Endodermal cell (in vitro differentiated cells): ENCODE results near the gene UROC1. TPM values are rescaled to one million over a fixed set of nuclear protein-coding genes. Genes with fewer than 3 reads are reported as not detected.

Experiments used
- DNase-seq: peaks from one replicate; pipeline ENCODE4 v3.0.0-alpha.2; 2017
- H3K27ac ChIP-seq: 2 replicates; pipeline ENCODE4 v1.5.1; 2013; ENCODE audit warnings: mild to moderate bottlenecking, low read depth, low read length, moderate library complexity
- H3K27me3 ChIP-seq: 2 replicates; pipeline ENCODE4 v1.6.1; 2013; ENCODE audit warnings: mild to moderate bottlenecking, low read length, moderate library complexity; ENCODE audit not compliant: insufficient read depth, control insufficient read depth, poor library complexity, severe bottlenecking
- H3K36me3 ChIP-seq: 2 replicates; pipeline ENCODE4 v1.7.0; 2013; ENCODE audit warnings: mild to moderate bottlenecking, low read length, moderate library complexity; ENCODE audit not compliant: control insufficient read depth, insufficient read depth
- H3K4me1 ChIP-seq: one replicate; pipeline ENCODE4 v1.7.0; 2013; ENCODE audit warnings: low read length; ENCODE audit not compliant: control insufficient read depth, insufficient read depth
- H3K4me3 ChIP-seq: 2 replicates; pipeline ENCODE4 v1.5.1; 2013; ENCODE audit warnings: mild to moderate bottlenecking, low read length, moderate library complexity
- H3K9ac ChIP-seq: 2 replicates; pipeline ENCODE4 v1.6.1; 2013; ENCODE audit warnings: mild to moderate bottlenecking, low read length, moderate library complexity; ENCODE audit not compliant: poor library complexity, severe bottlenecking; ENCODE audit errors: extremely low read depth
- H3K9me3 ChIP-seq: 2 replicates; pipeline ENCODE4 v1.6.1; 2013; ENCODE audit warnings: mild to moderate bottlenecking, low read length, moderate library complexity; ENCODE audit not compliant: control insufficient read depth
- H3K27ac Mint-ChIP-seq: 2 replicates; pipeline ENCODE4 v1.8.0; 2020; ENCODE audit warnings: mixed read lengths
- H3K27me3 Mint-ChIP-seq: 2 replicates; pipeline ENCODE4 v1.8.0; 2021; ENCODE audit warnings: mild to moderate bottlenecking, mixed read lengths; ENCODE audit not compliant: insufficient read depth
- H3K36me3 Mint-ChIP-seq: 2 replicates; pipeline ENCODE4 v1.8.0; 2020; ENCODE audit warnings: low read depth, mixed read lengths
- H3K4me1 Mint-ChIP-seq: 2 replicates; pipeline ENCODE4 v1.8.0; 2020; ENCODE audit warnings: mixed read lengths
- H3K4me3 Mint-ChIP-seq: 2 replicates; pipeline ENCODE4 v1.8.0; 2020; ENCODE audit warnings: mild to moderate bottlenecking, moderate library complexity, mixed read lengths
- H3K9me3 Mint-ChIP-seq: 2 replicates; pipeline ENCODE4 v1.8.0; 2020; ENCODE audit warnings: mild to moderate bottlenecking, mixed read lengths
- CTCF ChIP-seq: fragments of 200-600 bp; sonication (generic); conservative IDR thresholded peaks from 2 replicates; pipeline ENCODE4 v1.5.0; 2021; ENCODE audit warnings: antibody characterized with exemption, mild to moderate bottlenecking
- WGBS, 2 experiments: methylation state at CpG; one replicate each; pipeline versions ENCODE4 v1.1.5 to v1.1.7; 2013; ENCODE audit warnings: missing lambda C conversion rate in 2 of 2, mixed read lengths in 1 of 2; ENCODE audit not compliant: insufficient coverage in 1 of 2, insufficient read length in 1 of 2; 5-methylcytosine and 5-hydroxymethylcytosine counted together
- total RNA-seq, 2 donors: library from RNA; stranded (reverse); fragmentation: NEBNext Ultra II Directional in 1 of 2; extraction: Animal tissue kit (Norgen Biotek cat#: 25700) in 1 of 2; gene quantifications; 2 replicates in 1 of 2; 3 replicates in 1 of 2; pipeline ENCODE4 v1.2.1, GENCODE V29; 2021

UROC1 gene
- total RNA-seq, 2 donors from 2014 or later, result not detected

DNA sequence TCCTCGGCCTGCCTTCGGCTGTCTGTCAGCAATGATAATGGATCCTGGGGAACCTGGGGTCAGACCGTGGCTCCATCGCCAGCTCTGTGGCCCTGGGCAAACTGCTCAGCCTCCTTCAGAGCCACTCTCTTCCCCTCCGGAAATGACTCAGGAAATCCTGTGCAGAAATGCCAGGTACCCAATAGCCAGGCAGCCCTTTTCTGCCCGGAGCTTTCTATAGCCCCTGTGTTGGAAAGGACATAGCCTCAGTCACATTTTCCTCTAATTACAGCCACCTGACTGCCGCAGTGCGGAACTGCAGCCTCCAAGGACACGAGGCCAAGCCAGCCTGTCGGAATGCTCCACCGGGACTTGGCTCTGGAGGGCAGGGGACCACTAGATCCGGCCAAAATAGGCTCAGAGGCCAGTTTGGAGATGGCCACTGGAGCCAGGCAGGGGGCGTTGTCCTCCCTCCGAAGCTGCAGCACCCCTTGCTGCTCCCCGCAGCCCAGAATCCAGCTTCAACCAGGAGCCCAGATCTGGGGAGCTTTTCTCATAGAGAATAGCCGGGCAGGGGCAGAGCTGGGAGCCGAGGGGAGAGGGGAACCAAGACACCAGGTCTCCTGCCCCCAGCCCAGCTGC, 30.3 kb downstream of the UROC1 start:
- peak; percentile 65 for TF ChIP-seq CTCF

GRCh38 chr3:126486360-126486847, 31.2 kb downstream of the UROC1 start:
- Mint-ChIP-seq H3K9me3 (no peaks in the 10 kb centered on the region), H3K4me3 (no peak overlapping the region), H3K36me3 (no peaks in the 10 kb centered on the region), H3K27ac (no peak overlapping the region), H3K4me1 (peaks cover 8% of the 10 kb centered on the region), H3K27me3 (no peaks in the 10 kb centered on the region)
- Histone ChIP-seq H3K9ac (no peak overlapping the region), H3K4me3 (no peak overlapping the region), H3K27ac (no peak overlapping the region), H3K4me1 (no peaks in the 10 kb centered on the region), H3K27me3 (no peaks in the 10 kb centered on the region), H3K9me3 (no peaks in the 10 kb centered on the region), H3K36me3 (no peaks in the 10 kb centered on the region)
- no peak for DNase-seq
- 90 to 92% methylated on average over 5 to 14 of the region's 14 CpGs for WGBS, 2 experiments
- TF ChIP-seq CTCF, result no peak

More for the DNA sequence above, 30.3 kb downstream of the UROC1 start:
- Histone ChIP-seq H3K9ac (no peak overlapping the region), H3K36me3 (no peaks in the 10 kb centered on the region), H3K27ac (no peak overlapping the region), H3K9me3 (no peaks in the 10 kb centered on the region), H3K4me1 (no peaks in the 10 kb centered on the region), H3K4me3 (no peak overlapping the region), H3K27me3 (no peaks in the 10 kb centered on the region)
- 86 to 87% methylated on average over 8 to 17 of the region's 17 CpGs for WGBS, 2 experiments
- peak; percentile 82 for DNase-seq
- Mint-ChIP-seq H3K4me1 (peaks cover 8% of the 10 kb centered on the region), H3K27ac (no peak overlapping the region), H3K36me3 (no peaks in the 10 kb centered on the region), H3K4me3 (no peak overlapping the region), H3K27me3 (no peaks in the 10 kb centered on the region), H3K9me3 (no peaks in the 10 kb centered on the region)

GRCh38 chr3:126485956-126486355, 31.6 kb downstream of the UROC1 start:
- no peak for TF ChIP-seq CTCF
- Mint-ChIP-seq H3K36me3 (no peaks in the 10 kb centered on the region), H3K4me1 (peaks cover 8% of the 10 kb centered on the region), H3K27me3 (no peaks in the 10 kb centered on the region), H3K27ac (no peak overlapping the region), H3K4me3 (no peak overlapping the region), H3K9me3 (no peaks in the 10 kb centered on the region)
- DNase-seq, result no peak
- H3K9ac ChIP-seq, result no peak overlapping the region
- no peaks in the 10 kb centered on the region for H3K9me3 ChIP-seq
- 92 to 100% methylated on average over 3 to 9 of the region's 9 CpGs for WGBS, 2 experiments
- H3K4me1 ChIP-seq, result no peaks in the 10 kb centered on the region
- H3K27ac ChIP-seq, result no peak overlapping the region
- no peaks in the 10 kb centered on the region for H3K36me3 ChIP-seq
- H3K4me3 ChIP-seq, result no peak overlapping the region
- H3K27me3 ChIP-seq, result no peaks in the 10 kb centered on the region
